Stimulated activated CD4-positive, alpha-beta T cell treated with anti-CD3 and anti-CD28 coated beads, Interleukin-4, amount 100 ng/mL, for 1 hour (primary cell): ENCODE data around the gene PTP4A1.
"Not testable (repeated sequence)": the region's sequence is repeated elsewhere in the genome, so short reads cannot be mapped to it uniquely, and the experiment has no call there.

Experiments used
- DNase-seq: peaks from one replicate; pipeline ENCODE4 v3.0.0-alpha.2; 2020

Gene PTP4A1

GRCh38 chr6:63584566-63584965, 12.3 kb downstream of the PTP4A1 start:
- DNase-seq, result no peak

- DNase-seq, result not testable (repeated sequence)
These were observed 13.4 kb downstream of the PTP4A1 start for GRCh38 chr6:63585652-63586051.

DNA sequence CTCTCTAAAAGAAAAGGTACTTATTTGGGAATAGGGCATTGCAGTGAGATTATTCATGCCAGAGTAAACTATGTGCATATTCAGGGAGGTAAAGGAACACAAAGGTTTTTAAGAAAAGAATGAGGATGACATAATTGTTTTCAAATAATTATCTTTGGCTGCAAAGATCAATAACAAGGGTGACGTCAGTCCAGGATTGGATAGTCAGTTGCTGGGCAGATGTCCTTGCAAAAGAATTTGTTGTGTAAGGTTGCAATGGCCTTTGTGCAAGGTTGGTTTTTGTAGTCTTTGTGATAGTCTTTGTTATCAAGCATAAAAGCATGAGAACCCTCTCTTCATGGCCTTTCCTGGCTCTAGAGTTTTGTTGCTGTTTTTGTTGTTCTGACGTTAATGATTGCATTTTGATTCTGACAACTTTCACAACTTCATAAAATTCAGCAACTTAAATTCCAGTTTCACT, 17.7 kb downstream of the PTP4A1 start:
- no peak for DNase-seq

- no peak for DNase-seq
These were observed 20.6 kb downstream of the PTP4A1 start for GRCh38 chr6:63592886-63593285.

DNA sequence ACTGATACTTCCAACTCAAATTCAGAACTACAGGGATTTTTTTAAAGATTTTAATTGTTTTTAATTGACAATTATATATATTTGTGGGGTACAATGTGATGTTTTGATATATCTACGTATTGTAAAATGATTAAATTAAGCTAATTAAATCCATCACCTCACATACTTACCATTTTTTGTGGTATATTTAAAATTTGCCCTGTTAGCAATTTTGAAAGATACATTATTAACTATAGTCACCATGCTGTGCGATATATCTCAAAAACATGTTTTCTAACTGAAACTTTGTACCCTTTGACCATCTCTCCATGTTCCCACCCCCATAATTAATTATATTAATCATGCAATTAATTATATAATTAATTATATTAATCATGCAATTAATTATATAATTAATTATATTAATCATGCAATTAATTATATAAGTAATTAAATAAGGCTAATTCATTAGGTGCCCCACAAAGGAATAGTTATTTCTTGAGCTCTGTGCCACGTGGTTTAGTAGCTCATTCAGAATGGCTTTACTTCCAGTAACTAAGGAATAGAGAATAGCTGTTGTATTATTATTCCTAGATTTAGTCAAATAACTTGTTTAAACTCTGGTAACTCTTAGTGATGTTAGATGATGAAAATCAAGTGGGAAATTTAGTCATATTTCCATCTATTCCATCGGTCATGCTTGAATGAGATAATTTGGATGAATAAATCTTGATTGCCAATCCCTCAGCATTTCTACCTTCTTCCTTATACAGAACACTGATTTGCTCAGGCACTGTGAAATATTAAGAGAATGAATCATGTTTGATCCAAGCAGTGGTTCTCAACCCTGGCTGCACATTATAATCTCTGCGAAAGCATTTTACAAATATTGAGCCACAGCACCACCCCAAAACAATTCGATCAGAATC, 25.1 kb downstream of the PTP4A1 start:
- no peak for DNase-seq

DNA sequence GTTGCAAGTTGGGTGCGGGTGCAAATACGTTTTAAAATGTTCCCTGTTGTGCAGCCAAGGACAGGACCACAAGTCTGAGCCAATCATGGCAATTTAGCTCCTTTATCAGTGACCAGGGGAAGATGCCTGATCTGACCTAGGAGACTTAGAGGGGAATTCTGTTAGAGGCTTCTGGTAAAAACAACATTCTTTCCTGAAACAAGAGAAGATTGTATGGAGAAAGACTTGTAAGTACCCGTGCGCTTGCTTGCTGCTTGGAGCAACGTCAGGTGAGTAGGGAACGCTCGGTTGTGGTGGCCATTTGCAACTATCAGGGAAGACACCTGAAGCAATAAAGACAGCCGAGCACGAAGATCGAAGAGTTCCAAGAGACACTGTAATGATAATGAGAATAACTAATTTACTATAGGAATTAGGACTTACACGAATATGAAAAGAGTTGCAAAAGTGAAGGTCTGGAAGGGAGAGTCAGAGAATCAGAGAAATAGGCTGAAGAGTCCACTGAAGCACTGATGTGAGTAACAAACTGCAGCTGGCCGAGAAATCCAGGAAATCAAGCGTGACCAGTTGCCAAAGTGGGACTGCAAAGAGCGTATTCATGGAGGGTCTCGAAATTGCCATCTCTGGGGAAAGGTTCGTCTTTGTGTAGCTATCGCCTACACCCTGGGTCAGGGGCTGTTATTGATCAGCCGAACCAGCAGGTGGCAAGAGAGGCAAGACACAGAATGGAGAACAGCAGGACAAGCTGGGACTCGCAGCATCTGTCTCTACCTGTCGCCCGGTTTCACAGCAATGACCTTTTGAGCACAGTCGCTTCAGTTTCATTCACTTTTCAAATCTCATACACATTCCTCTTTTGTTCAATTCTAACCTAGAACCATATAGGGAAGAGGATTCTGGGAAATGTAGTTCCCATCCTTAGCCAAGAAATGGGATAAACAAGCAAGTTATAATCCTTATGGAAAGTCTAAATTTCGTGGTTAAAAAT, 26.1 kb downstream of the PTP4A1 start:
- DNase-seq, result peak; percentile 66

DNA sequence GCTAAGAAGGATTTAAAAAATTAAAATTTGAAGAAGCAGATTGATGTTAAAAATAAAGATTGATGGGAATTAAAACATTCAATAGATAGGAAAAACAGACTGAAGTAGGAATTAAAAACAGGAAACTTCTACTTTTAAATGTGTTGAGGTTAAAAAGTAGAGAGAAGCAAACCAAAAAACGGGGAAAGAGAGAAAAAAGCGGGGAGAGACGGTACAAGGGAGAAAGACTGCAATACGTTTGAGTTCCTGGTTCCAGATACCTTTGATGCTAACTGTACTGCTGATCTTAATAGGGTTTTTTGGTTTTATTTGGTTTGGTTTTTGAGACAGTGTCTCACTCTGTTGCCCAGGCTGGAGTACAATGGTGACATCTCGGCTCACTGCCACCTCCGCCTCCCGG, 27.0 kb downstream of the PTP4A1 start:
- DNase-seq, result no peak

- DNase-seq, result no peak
These were observed 27.9 kb downstream of the PTP4A1 start for GRCh38 chr6:63600136-63600535.

GRCh38 chr6:63609231-63609630, 37.0 kb downstream of the PTP4A1 start:
- no peak for DNase-seq

DNA sequence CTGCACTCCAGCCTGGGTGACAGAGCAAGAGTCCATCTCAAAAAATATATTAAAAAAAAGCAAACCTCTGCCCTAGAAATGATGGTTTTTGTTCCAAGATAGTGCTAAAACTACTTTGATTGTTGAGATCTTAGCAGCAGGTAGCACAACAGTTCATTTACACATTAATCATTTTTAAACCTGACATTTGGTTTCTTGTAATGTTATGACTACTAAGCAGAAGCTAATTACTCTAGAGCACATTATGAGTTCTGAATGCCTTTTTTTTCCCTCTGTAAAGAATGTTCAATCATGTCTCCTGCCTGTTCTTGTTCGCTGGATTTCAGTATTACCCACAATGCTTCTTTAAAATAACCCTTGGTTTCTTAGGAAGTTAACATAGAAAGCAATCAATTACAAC, 38.7 kb downstream of the PTP4A1 start:
- no peak for DNase-seq

- no peak for DNase-seq
These were observed 39.3 kb downstream of the PTP4A1 start for GRCh38 chr6:63611560-63611959.

DNA sequence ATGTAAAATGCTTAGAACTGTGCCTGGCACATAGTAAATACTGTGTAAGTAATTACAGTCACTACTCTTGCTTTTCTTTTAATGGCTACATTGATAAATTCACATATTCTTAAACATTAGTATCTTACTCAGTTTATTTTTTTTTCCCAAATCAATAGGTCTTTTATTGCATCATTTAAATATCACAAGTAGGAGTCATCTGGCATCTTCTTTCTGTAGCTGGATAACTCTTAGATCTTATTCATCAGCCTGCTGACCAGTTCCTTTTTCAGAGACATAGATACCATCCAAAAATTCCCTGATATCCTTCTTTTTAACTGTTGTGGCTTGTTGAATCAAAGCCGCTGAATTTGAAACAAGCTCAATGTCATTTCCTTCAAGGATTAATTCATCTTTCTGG, 43.3 kb downstream of the PTP4A1 start:
- no peak for DNase-seq
